ENCODE measurements around the gene TFEB.

- no peak for TF ChIP-seq CTCF (IDR thresholded peaks at IDR 0.05)
- no peak for TF ChIP-seq ZFX (IDR thresholded peaks at IDR 0.05; ENCODE audit: borderline replicate concordance)
Observed at GRCh38 chr6:41716516-41717391, 18.7 kb downstream of the TFEB start.

Measured in 22Rv1 (cell line).